ENCODE data around the gene NPAS3. TPM values are rescaled to one million over a fixed set of nuclear protein-coding genes. Genes with fewer than 3 reads are reported as not detected.

The NPAS3 gene
- total and polyA plus RNA-seq, 2 donors (not counting 3 experiments of a cell fraction or from before 2014, with no cell fraction given) = 0.10 to 0.13 TPM

- Histone ChIP-seq H3K79me2 (ENCODE audit: control insufficient read depth, insufficient read depth, low read length) (no peaks in the 10 kb centered on the region), H3K36me3 (ENCODE audit: control insufficient read depth in 2 of 2, extremely low read depth in 1 of 2, insufficient read depth in 2 of 2, low read length in 2 of 2) (no peaks in the 10 kb centered on the region), H3K9ac (replicated peaks; ENCODE audit: extremely low read depth, insufficient read depth, low read length) (no peak overlapping the region), H4K20me1 (replicated peaks; ENCODE audit: control insufficient read depth, extremely low read depth, insufficient read depth, low read length) (no peaks in the 10 kb centered on the region), H3K9me1 (replicated peaks; ENCODE audit: control insufficient read depth, extremely low read depth, insufficient read depth, low read length) (no peaks in the 10 kb centered on the region), H3K4me3 (replicated peaks in 1 of 3; ENCODE audit: insufficient read depth in 1 of 3, low read depth in 1 of 3, low read length in 3 of 3) (no peak overlapping the region), H3K4me1 (ENCODE audit: control insufficient read depth, extremely low read depth, insufficient read depth, low read length) (peaks cover 2% of the 10 kb centered on the region), H3K4me2 (ENCODE audit: insufficient read depth, low read length) (no peak overlapping the region), H3K27ac (ENCODE audit: insufficient read depth, low read depth, low read length) (no peak overlapping the region), H3K9me3 (replicated peaks; ENCODE audit: control insufficient read depth, insufficient read depth, low read length) (no peaks in the 10 kb centered on the region), H3K27me3 (ENCODE audit: control insufficient read depth in 2 of 2, insufficient read depth in 2 of 2, low read length in 2 of 2) (peaks cover 13 to 27% of the 10 kb centered on the region in 2 experiments), H2AFZ (ENCODE audit: low read depth, low read length) (no peak overlapping the region)
- no peak for DNase-seq (ENCODE audit: low read depth, low spot score)
- no peak for TF ChIP-seq FOS (IDR thresholded peaks at IDR 0.05; ENCODE audit: borderline replicate concordance, insufficient read depth, low read length)
- no peak for TF ChIP-seq CTCF (IDR thresholded peaks at IDR 0.05; ENCODE audit: extremely low read depth in 1 of 2, insufficient read depth in 1 of 2, low read depth in 1 of 2, low read length in 2 of 2)
- TF ChIP-seq GATA2 (IDR thresholded peaks at IDR 0.05; ENCODE audit: insufficient read depth, insufficient read length, low read depth, low read length) = no peak
- TF ChIP-seq JUN (IDR thresholded peaks at IDR 0.05; ENCODE audit: borderline replicate concordance, insufficient read depth, insufficient read length, low read depth) = no peak
- BruUV-seq (replicated peaks) = no TSS peak
- no peak for FAIRE-seq
- dilution Hi-C loops (cut with MboI; ENCODE audit: extremely low pct_ligation_motif_present, low sequenced_read_pairs) (no loop called here), intact Hi-C loops (cut with micrococcal nuclease) (no loop called here)
- ChIA-PET POLR2A (no interaction called here), CTCF (interaction anchor here (1.5 to 1.7 kb wide), 2 partner anchors 10 to 296 kb away, joined by 5 to 9 read pairs; no protein-coding TSS in a partner anchor)
These were observed 864.1 kb downstream of the NPAS3 start for GRCh38 chr14:33802737-33803136.

GRCh38 chr14:33805593-33805992, 866.9 kb downstream of the NPAS3 start:
- H3K79me2 ChIP-seq (ENCODE audit: control insufficient read depth, insufficient read depth, low read length) = no peaks in the 10 kb centered on the region
- TF ChIP-seq POLR2AphosphoS5 (IDR thresholded peaks at IDR 0.05; ENCODE audit: insufficient read depth, low read depth, low read length) = no peak
- TF ChIP-seq JUN (IDR thresholded peaks at IDR 0.05; ENCODE audit: borderline replicate concordance, insufficient read depth, insufficient read length, low read depth) = no peak
- TF ChIP-seq GATA2 (IDR thresholded peaks at IDR 0.05; ENCODE audit: insufficient read depth, insufficient read length, low read depth, low read length) = no peak
- TF ChIP-seq CTCF (IDR thresholded peaks at IDR 0.05; ENCODE audit: extremely low read depth in 1 of 2, insufficient read depth in 1 of 2, low read depth in 1 of 2, low read length in 2 of 2) = no peak
- TF ChIP-seq MYC (IDR thresholded peaks at IDR 0.05; ENCODE audit: low read depth, low read length) = no peak
- TF ChIP-seq EZH2 (IDR thresholded peaks at IDR 0.05; ENCODE audit: borderline replicate concordance, low read depth, low read length, severe bottlenecking) = no peak
- TF ChIP-seq MAX (IDR thresholded peaks at IDR 0.05; ENCODE audit: insufficient read depth, insufficient read length) = no peak
- H3K4me1 ChIP-seq (ENCODE audit: control insufficient read depth, extremely low read depth, insufficient read depth, low read length) = no peaks in the 10 kb centered on the region
- no peaks in the 10 kb centered on the region for H4K20me1 ChIP-seq (replicated peaks; ENCODE audit: control insufficient read depth, extremely low read depth, insufficient read depth, low read length)
- CTCF ChIA-PET = interaction anchor here (1.0 kb wide), 1 partner anchor 12 kb away, joined by 4 read pairs; no protein-coding TSS in a partner anchor
- no peak overlapping the region for H3K9ac ChIP-seq (replicated peaks; ENCODE audit: extremely low read depth, insufficient read depth, low read length)
- no TSS peak for BruUV-seq (replicated peaks)
- FAIRE-seq (no peak), DNase-seq (ENCODE audit: low read depth, low spot score) (no peak)
- POLR2A ChIA-PET = no interaction called here
- H3K36me3 ChIP-seq (ENCODE audit: control insufficient read depth in 2 of 2, extremely low read depth in 1 of 2, insufficient read depth in 2 of 2, low read length in 2 of 2) = no peaks in the 10 kb centered on the region
- no peak overlapping the region for H3K4me3 ChIP-seq (replicated peaks in 1 of 3; ENCODE audit: insufficient read depth in 1 of 3, low read depth in 1 of 3, low read length in 3 of 3)
- H3K4me2 ChIP-seq (ENCODE audit: insufficient read depth, low read length) = no peak overlapping the region
- H3K27ac ChIP-seq (ENCODE audit: insufficient read depth, low read depth, low read length) = no peak overlapping the region
- no peaks in the 10 kb centered on the region for H3K9me3 ChIP-seq (replicated peaks; ENCODE audit: control insufficient read depth, insufficient read depth, low read length)
- intact Hi-C loops (cut with micrococcal nuclease) = no loop called here
- no peak overlapping the region for H2AFZ ChIP-seq (ENCODE audit: low read depth, low read length)
- no peaks in the 10 kb centered on the region for H3K9me1 ChIP-seq (replicated peaks; ENCODE audit: control insufficient read depth, extremely low read depth, insufficient read depth, low read length)
- H3K27me3 ChIP-seq (ENCODE audit: control insufficient read depth in 2 of 2, insufficient read depth in 2 of 2, low read length in 2 of 2) = peaks cover 10 to 28% of the 10 kb centered on the region in 2 experiments
- dilution Hi-C loops (cut with MboI; ENCODE audit: extremely low pct_ligation_motif_present, low sequenced_read_pairs) = no loop called here

Measured in endothelial cell of umbilical vein (primary cell).